Mammary epithelial cell (primary cell): Measurements from ENCODE around the gene LIN28A.

Experiments
- EZH2 ChIP-seq: IDR thresholded peaks from 2 replicates; pipeline ENCODE4 v1.6.1; 2012; ENCODE audit warnings: low read length, inconsistent platforms, borderline replicate concordance
- TF ChIP-seq, protein P1 (sequence below), 2 donors: IDR thresholded peaks in 1 of 2; conservative IDR thresholded peaks in 1 of 2; 2 replicates each; pipeline ENCODE4 v1.5.1; 2011 to 2012; ENCODE audit warnings: inconsistent platforms in 2 of 2, low read length in 2 of 2, mild to moderate bottlenecking in 2 of 2, control low read depth in 1 of 2, low read depth in 1 of 2; ENCODE audit not compliant: insufficient read depth in 1 of 2; ENCODE audit errors: extremely low read depth in 1 of 2

DNA sequence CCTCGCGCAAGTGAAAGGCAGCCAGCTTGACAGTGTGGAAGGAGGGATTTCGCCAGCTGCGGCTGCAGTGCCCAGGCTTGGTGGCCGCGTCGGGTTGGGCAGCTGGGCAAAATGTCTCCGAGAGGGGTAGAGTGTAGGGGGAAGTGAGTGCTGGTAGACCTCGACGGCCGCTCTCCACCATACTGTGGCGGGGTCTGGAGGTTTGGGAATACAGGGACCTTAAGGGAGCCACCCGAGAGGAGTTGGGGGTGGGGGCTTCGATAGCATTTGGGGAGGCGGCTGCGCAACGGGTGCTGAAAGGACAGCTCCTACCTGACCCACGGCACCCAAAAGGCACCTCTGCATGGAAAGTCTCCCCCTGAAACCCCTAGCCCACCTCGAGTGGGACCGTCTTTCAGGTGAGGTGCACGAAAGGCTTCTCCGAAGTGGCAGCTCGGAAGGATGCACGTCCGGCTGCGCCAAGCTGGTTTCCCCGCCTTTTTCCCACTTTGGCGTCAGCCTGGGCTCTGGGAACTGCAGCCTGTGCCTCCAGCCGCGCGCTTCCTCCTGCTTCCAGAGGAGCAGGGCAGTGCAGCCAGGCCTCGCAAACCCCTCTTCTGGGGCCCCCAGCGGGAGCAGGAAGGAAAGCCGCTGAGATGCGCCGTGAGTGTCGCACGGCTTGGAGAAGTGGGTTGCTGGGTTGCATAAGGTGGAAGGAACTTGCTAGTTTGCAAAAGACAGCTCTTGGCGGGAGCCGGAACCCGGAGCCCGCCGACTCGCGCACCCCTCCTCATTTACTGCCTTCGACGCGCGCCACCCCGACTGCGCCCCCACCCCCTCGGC lies 61.1 kb downstream of the LIN28A start:
- TF ChIP-seq, protein P1, sequence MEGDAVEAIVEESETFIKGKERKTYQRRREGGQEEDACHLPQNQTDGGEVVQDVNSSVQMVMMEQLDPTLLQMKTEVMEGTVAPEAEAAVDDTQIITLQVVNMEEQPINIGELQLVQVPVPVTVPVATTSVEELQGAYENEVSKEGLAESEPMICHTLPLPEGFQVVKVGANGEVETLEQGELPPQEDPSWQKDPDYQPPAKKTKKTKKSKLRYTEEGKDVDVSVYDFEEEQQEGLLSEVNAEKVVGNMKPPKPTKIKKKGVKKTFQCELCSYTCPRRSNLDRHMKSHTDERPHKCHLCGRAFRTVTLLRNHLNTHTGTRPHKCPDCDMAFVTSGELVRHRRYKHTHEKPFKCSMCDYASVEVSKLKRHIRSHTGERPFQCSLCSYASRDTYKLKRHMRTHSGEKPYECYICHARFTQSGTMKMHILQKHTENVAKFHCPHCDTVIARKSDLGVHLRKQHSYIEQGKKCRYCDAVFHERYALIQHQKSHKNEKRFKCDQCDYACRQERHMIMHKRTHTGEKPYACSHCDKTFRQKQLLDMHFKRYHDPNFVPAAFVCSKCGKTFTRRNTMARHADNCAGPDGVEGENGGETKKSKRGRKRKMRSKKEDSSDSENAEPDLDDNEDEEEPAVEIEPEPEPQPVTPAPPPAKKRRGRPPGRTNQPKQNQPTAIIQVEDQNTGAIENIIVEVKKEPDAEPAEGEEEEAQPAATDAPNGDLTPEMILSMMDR (conservative IDR thresholded peaks at IDR 0.05 in 1 of 2, IDR thresholded peaks at IDR 0.05 in 1 of 2; ENCODE audit: extremely low read depth in 1 of 2, insufficient read depth in 1 of 2, low read depth in 1 of 2, low read length in 2 of 2), result no peak
- no peak for TF ChIP-seq EZH2
